Coronary artery (tissue), 2 donors: Measurements from ENCODE around the gene OMA1.

Experiments used
- DNase-seq: peaks from one replicate; pipeline ENCODE4 v3.0.0-alpha.2; 2017; ENCODE audit warnings: low spot score
- H3K27ac ChIP-seq, 2 donors: fragments of 200-600 bp; sonication (generic); one replicate each; pipeline ENCODE4 v1.5.1; 2016 to 2019
- H3K4me3 ChIP-seq: fragments of 200-600 bp; sonication (generic); 2 replicates; pipeline ENCODE4 v1.5.1; 2016; ENCODE audit warnings: mild to moderate bottlenecking, moderate library complexity
- TF ChIP-seq, protein P1 (sequence below): fragments of 200-600 bp; sonication (generic); IDR thresholded peaks from one replicate; pipeline ENCODE4 v1.5.1; 2019; ENCODE audit warnings: antibody characterized with exemption

OMA1 gene

GRCh38 chr1:58573705-58574591 is 27.4 kb upstream of the OMA1 start:
- H3K4me3 ChIP-seq = no peak overlapping the region
- DNase-seq = no peak
- TF ChIP-seq, protein P1, sequence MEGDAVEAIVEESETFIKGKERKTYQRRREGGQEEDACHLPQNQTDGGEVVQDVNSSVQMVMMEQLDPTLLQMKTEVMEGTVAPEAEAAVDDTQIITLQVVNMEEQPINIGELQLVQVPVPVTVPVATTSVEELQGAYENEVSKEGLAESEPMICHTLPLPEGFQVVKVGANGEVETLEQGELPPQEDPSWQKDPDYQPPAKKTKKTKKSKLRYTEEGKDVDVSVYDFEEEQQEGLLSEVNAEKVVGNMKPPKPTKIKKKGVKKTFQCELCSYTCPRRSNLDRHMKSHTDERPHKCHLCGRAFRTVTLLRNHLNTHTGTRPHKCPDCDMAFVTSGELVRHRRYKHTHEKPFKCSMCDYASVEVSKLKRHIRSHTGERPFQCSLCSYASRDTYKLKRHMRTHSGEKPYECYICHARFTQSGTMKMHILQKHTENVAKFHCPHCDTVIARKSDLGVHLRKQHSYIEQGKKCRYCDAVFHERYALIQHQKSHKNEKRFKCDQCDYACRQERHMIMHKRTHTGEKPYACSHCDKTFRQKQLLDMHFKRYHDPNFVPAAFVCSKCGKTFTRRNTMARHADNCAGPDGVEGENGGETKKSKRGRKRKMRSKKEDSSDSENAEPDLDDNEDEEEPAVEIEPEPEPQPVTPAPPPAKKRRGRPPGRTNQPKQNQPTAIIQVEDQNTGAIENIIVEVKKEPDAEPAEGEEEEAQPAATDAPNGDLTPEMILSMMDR = no peak
- no peak overlapping the region for H3K27ac ChIP-seq

- Histone ChIP-seq H3K27ac (no peak overlapping the region), H3K4me3 (no peak overlapping the region)
- no peak for DNase-seq
- TF ChIP-seq, protein P1 = no peak
These were observed 26.6 kb upstream of the OMA1 start for GRCh38 chr1:58573138-58573537.

DNA sequence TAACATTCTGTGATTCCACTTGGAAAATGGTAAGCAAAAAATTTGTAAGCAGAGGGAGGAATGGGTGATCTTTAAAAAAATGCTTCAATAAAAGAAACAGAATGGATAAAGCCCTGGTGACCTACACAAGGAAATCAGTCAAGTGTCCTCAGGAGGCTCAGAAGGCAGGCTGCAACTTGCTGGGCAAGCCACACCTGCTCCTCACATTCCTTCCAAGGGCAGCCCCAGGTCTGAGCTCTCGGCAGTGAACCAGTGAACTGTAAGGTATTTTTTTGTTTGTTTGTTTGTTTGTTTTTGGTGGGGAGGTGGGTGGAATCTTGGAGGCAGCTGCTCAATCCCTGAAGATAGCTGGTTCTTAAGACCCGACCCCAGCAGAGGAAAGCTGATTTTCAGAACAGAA is 26.2 kb upstream of the OMA1 start:
- no peak overlapping the region for H3K27ac ChIP-seq

DNA sequence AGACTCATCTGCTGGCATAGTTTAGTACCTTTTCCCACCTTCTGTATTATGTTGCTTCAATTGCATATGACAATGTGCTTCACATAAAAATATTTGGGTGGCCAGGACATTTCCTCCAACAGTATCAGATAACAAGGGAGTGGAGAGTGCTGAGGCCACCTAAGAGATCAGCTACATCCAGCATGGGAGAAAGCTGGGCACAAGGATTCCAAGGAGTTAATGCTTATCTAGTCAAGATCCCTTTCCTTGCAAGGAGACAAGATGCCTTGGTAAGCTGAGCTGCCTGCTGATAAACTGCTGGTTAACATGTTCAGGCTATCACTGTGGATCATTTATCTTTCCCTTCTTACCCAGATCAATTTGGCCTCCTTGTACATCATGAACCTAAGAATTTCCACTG is 25.1 kb upstream of the OMA1 start:
- TF ChIP-seq, protein P1 = no peak
- no peak for DNase-seq
- Histone ChIP-seq H3K4me3 (no peak overlapping the region), H3K27ac (no peak overlapping the region)

More for the DNA sequence above, 26.2 kb upstream of the OMA1 start:
- no peak overlapping the region for H3K4me3 ChIP-seq
- TF ChIP-seq, protein P1 = no peak
- no peak for DNase-seq

- TF ChIP-seq, protein P1 = no peak
- Histone ChIP-seq H3K4me3 (no peak overlapping the region), H3K27ac (no peak overlapping the region)
- no peak for DNase-seq
These were observed 24.3 kb upstream of the OMA1 start for GRCh38 chr1:58570817-58571216.

- DNase-seq = no peak
- H3K27ac ChIP-seq = no peak overlapping the region
- TF ChIP-seq, protein P1 = no peak
- no peak overlapping the region for H3K4me3 ChIP-seq
These were observed 23.6 kb upstream of the OMA1 start for GRCh38 chr1:58570094-58570493.

DNA sequence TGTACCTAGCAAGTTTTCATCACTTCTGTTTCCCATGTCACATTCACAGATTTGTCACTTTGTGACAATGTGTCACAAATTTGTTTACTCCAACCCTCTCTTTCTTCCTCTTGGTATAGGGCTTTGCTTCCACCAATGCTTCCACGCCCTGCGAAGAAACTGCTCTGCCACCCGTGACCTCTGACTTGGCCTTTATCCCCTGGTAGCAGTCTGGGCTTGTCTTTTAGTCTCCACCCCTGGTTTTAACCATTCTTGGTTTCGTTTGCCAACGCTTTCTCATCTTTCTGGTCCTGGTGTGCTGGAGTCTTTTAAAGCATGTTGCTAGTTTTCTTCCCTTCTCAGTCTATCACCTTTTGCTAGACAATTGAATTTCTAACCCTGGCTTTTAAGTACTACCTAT is 22.4 kb upstream of the OMA1 start:
- H3K4me3 ChIP-seq = no peak overlapping the region
- TF ChIP-seq, protein P1 = no peak
- H3K27ac ChIP-seq = no peak overlapping the region
- DNase-seq = no peak
